KOPT-K1 (cell line): ENCODE results near the gene SCMH1.

Source experiments
- H3K27ac ChIP-seq: fragments of 200-600 bp; sonication (generic); 2 replicates; pipeline ENCODE4 v1.5.1; 2016; ENCODE audit warnings: antibody characterized with exemption, mild to moderate bottlenecking, low read depth, low read length; ENCODE audit not compliant: poor library complexity, severe bottlenecking
- H3K36me3 ChIP-seq: fragments of 200-600 bp; sonication (generic); 2 replicates; pipeline ENCODE4 v1.5.1; 2017; ENCODE audit warnings: antibody characterized with exemption, mild to moderate bottlenecking, low read length, moderate library complexity; ENCODE audit not compliant: insufficient read depth
- H3K9me3 ChIP-seq: fragments of 200-600 bp; sonication (generic); 2 replicates; pipeline ENCODE4 v1.5.1; 2017; ENCODE audit warnings: antibody characterized with exemption, low read length, mild to moderate bottlenecking; ENCODE audit not compliant: insufficient read depth, poor library complexity, severe bottlenecking

SCMH1 gene

GRCh38 chr1:40977716-40978115 lies 264.4 kb downstream of the SCMH1 start:
- H3K27ac ChIP-seq = no peak overlapping the region
- no peaks in the 10 kb centered on the region for H3K9me3 ChIP-seq
- H3K36me3 ChIP-seq = peaks cover 18% of the 10 kb centered on the region
